NB4 (cell line): Measurements from ENCODE around the gene ZNF627.

Experiments used
- POLR2A ChIP-seq: IDR thresholded peaks from 2 replicates; pipeline ENCODE4 v1.6.1; 2011; ENCODE audit warnings: mild to moderate bottlenecking; ENCODE audit not compliant: insufficient read length; ENCODE audit errors: extremely low read depth
- TF ChIP-seq, protein P1 (sequence below): IDR thresholded peaks from one replicate; pipeline ENCODE4 v1.5.1; 2012; ENCODE audit warnings: low read depth, low read length
- TF ChIP-seq, protein P2 (sequence below): IDR thresholded peaks from 2 replicates; pipeline ENCODE4 v1.6.1; 2011; ENCODE audit warnings: low read depth, low read length

DNA sequence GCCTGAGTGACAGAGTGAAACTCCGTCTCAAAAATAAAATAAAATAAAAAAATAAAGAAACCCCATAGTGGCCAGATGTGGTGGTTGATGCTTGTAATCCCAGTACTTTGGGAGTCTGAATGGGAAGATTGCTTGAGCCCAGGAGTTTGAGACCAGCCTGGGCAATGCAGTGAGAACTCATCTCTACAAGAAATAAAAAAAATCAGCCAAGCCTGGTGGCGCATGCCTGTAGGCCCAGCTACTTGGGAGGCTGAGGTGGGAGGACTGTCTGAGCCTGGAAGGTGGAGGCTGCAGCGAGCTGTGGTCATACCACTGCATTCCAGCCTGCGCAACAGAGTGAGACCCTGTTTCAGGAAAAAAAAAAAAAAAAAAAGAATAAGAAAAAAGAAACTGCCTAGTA, 53.8 kb downstream of the ZNF627 start:
- TF ChIP-seq, protein P1, sequence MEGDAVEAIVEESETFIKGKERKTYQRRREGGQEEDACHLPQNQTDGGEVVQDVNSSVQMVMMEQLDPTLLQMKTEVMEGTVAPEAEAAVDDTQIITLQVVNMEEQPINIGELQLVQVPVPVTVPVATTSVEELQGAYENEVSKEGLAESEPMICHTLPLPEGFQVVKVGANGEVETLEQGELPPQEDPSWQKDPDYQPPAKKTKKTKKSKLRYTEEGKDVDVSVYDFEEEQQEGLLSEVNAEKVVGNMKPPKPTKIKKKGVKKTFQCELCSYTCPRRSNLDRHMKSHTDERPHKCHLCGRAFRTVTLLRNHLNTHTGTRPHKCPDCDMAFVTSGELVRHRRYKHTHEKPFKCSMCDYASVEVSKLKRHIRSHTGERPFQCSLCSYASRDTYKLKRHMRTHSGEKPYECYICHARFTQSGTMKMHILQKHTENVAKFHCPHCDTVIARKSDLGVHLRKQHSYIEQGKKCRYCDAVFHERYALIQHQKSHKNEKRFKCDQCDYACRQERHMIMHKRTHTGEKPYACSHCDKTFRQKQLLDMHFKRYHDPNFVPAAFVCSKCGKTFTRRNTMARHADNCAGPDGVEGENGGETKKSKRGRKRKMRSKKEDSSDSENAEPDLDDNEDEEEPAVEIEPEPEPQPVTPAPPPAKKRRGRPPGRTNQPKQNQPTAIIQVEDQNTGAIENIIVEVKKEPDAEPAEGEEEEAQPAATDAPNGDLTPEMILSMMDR, result no peak
- TF ChIP-seq, protein P2, sequence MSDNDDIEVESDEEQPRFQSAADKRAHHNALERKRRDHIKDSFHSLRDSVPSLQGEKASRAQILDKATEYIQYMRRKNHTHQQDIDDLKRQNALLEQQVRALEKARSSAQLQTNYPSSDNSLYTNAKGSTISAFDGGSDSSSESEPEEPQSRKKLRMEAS, result no peak
- no peak for TF ChIP-seq POLR2A
